Right kidney (tissue), 1 donor: ENCODE results near the gene DUOX2.
"Not testable (repeated sequence)": the region's sequence is repeated elsewhere in the genome, so short reads cannot be mapped to it uniquely, and the experiment has no call there.

Experiments used
- DNase-seq: peaks from one replicate; pipeline ENCODE4 v3.0.0-alpha.2; 2016

The DUOX2 gene

DNA sequence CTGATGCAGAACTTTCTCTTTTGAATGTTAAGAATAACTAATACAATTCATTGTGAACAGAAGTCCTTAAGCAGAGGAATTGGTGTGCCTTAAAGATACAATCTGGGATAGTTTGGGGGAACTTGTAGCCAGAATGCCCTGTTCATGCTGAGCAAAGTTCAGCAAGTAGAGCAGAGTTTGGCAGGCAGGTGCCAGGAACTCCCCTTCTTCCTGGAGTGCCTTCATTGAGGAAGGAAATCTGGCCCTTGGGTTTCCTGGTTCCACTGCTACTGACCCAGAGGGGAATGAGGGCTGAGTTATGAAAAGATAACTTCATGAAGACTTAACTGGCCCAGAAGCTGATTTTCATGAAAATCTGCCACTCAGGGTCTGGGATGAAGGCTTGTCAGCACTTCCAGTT lies 40.4 kb downstream of the DUOX2 start:
- DNase-seq, result not testable (repeated sequence)

DNA sequence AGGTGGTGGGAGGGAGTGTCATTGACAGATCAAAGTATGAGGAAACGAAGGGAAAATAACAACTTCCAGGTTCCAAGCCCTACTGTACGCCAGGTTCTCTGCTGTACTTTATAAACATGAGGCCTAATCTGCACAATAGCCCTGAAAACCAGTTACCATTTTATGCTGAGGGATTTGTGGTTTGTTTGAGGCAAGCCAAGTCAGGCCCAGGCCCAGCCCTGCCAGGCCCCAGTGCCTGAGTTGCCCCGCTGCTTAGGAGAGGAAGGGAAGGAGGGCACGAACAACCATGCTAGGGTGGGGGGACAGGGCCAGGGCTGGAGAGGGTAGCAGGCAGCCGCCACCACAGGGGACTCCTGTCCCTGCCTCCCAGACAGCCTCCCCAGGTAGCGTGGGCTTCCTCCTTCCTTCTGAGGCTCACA lies 44.0 kb downstream of the DUOX2 start:
- DNase-seq, result not testable (repeated sequence)

DNA sequence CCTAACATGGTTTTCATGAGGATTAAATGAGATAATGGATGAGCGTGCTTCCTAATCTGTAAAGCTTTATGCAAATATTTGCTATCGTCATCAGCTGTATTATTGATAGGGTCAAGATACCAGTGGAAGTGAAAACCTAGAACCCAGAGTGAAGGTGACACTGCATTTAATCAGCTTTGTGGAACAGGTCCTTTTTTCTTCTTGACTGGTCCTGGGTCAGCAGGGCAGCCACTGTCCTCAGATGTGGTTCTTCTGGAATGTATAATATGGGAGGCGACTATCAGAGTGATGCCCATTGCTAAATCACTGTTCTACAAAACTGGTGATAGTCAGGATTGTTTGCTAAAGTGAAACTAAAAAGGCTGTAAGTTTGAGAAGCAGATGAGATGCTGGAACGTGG lies 49.6 kb downstream of the DUOX2 start:
- no peak for DNase-seq

DNA sequence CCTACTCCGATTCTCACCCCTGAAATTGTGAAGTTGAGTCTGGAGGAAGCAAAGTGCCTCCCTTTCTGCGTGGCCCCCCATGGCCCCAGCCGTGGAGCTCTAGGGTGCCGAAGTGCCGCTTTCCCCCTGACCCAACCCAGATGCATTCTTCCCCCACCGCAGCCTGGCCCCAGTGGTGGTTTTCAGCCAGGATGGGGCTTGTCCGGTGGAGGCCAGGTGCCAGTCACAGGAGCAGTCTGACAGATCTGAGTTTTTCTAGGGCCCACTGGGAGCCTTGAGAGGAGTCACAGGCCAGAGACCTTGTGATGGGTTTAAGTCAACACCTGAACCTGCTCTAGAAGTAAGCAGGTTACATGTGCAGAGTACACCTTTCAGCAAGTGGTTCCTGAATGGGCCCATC lies 51.7 kb downstream of the DUOX2 start:
- not testable (repeated sequence) for DNase-seq

DNA sequence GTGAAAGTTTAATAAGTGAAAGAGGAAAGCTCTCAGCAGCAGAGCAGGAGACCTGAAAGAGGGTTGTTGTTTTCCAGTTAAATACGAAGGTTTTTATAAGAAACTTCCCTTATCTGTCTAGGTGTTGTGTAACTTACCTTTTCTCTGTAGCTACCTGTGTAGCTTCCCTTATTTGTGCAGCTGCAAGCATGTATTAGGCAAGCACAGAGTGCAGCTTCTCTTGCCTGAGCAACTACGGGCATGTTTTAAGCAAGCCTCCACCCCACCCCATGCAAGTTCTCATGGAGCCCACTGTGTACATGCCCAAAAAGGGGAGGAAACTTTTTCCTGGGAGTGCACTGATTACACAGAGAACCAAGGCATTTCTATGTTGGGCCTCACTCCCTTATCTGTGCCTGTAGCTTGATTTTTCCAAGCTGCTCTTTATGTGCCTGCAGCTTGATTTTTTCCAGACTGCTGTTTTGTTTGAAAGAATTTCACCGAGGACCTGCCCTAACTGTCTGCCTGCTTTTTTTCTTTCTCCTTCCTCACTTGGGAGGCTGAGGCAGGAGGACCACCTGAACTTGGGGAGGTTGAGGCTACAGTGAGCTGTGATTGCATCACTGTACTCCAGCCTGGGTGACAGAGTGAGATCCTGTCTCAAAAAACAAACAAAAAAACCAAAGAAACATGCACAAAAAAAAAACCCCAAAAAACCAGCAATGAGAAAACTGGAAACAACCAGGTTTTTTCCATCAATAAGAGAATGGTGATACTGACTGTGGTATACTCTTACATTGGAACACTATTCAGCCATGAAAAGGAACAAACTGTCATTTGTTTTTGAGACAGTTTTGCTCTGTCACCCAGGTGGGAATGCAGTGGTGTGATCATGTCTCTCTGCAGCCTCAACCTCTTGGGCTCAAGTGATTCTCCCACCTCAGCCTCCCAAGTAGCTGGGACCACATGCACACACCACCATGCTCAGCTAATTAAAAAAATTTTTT lies 55.0 kb downstream of the DUOX2 start:
- DNase-seq, result not testable (repeated sequence)

DNA sequence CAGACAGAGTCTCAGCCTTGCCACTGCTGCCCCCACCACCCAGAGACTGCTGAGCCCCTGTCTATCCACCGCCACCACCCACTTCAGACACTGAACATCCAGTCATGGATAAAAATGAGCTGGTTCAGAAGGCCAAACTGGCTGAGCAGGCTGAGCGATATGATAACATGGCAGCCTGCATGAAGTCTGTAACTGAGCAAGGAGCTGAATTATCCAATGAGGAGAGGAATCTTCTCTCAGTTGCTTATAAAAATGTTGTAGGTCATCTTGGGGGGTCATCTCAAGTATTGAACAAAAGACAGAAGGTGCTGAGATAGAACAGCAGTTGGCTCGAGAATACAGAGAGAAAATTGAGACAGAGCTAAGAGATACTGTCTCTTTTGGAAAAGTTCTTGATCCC lies 61.3 kb downstream of the DUOX2 start:
- not testable (repeated sequence) for DNase-seq

DNA sequence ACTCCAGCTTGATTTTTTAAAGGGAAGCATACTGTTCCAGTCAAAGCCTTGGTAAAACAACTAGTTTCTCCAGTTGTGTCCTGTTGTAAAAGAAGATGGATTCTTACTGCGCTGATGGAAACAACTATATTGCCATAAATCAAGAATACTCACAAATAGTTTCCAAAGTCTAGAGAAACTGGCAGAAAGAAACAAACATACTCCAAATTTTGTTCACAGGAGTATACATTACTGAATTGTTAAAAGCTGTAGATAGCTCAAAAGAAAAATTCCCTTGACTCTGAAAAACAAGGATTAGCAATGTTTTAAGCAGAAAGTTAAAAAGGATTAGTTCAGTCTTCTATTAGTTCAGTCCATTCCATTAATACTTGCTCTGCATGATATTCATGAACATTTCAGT lies 63.4 kb downstream of the DUOX2 start:
- no peak for DNase-seq

DNA sequence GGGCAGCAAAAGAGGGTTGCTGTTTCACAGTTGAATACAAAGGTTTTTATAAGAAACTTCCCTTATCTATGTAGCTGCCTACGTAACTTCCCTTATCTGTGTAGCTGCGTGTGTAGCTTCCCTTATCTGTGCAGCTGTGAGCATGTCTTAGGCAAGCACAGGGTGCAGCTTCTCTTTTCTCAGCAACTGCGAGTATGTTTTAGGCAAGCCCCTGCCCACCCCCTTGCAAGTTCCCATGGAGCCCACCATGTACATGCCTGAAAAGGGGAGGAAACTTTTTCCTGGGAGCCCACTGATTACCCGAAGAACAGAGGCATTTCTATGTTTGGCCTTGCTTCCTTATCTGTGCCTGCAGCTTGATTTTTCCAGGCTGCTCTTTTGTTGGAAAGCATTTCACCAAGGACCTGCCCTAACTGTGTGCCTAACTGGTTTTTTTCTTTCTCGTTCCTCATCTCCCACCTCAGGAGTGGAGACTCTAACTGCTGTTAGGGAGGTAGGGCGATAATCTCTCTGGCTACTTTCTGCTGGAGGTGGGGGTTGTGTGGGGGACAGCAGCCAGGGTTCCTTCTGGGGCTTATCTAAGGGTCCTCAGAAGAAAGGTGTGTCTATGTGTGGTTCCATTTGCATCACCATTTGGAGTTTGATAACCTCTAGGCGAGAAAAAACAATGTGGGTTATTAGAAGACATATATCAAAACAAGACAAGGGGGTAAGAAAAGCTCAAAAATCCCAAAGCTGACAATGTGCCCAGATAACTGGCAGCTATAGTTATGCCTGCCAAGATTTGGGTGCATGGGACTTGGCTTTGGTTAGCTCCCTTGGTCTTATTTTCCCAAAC lies 65.0 kb downstream of the DUOX2 start:
- no peak for DNase-seq

DNA sequence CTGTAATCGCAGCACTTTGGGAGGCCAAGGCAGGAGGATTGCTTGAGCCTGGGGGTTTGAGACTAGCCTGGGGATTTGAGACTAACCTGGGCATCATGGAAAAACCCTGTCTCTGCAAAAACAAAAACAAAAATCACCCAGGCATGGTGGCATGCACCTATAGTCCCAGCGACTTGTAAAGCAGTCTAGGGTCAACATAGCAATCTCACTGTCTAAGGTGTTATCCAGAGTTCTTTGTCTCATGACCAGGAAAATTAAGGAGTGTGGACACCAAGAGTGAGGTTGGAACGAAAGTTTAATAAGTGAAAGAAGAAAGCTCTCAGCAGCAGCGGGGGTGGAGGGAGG lies 65.6 kb downstream of the DUOX2 start:
- not testable (repeated sequence) for DNase-seq

DNA sequence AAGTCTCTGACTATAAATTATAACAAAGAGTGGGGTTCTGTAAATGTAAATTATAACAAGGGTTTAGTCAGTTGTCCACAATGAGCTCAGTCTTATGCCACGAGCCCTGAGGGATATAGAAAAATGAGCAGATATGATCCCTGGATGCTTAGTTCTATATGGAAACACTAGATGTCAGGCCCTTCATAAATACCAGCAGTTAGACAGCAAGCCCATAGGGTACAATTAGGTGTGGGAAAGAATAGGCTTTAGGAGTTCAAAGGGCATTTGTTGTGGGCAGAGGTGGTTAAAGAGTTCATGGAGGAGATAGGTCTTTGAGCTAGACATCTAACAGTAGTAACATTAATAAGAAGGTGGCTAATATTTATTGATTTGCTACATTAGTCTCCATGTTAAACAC lies 69.7 kb downstream of the DUOX2 start:
- not testable (repeated sequence) for DNase-seq

DNA sequence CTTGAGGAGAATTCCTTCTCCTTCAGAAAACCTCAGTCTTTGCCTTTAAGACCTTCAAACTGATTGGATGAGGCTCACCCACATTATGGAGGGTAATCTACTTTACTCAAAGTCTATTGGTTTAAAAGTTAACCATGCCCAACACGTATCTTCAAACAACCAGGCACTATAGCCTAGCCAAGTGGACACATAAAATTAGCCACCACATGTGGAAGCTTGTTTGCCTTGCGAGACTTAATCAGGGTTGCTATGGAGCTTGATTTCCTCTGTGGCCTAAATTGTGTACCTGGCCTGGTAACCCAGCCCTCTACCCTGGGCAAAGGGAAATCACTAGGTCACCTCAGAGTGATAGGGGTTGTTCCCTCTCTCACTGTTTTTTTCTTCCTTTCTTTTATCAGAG lies 71.1 kb downstream of the DUOX2 start:
- not testable (repeated sequence) for DNase-seq
